Activated CD4-positive, alpha-beta T cell treated with anti-CD3 and anti-CD28 coated beads, Interleukin-2, amount 50 U/mL, for 1 hour (primary cell): ENCODE measurements around the gene RSRC2.
A peak's percentile ranks its signal among the peaks of the same experiment; 100 is the strongest.
"Not testable (repeated sequence)": the region's sequence is repeated elsewhere in the genome, so short reads cannot be mapped to it uniquely, and the experiment has no call there.

ENCODE experiments used
- DNase-seq: peaks from one replicate; pipeline ENCODE4 v3.0.0-alpha.2; 2020

Gene RSRC2, protein sequence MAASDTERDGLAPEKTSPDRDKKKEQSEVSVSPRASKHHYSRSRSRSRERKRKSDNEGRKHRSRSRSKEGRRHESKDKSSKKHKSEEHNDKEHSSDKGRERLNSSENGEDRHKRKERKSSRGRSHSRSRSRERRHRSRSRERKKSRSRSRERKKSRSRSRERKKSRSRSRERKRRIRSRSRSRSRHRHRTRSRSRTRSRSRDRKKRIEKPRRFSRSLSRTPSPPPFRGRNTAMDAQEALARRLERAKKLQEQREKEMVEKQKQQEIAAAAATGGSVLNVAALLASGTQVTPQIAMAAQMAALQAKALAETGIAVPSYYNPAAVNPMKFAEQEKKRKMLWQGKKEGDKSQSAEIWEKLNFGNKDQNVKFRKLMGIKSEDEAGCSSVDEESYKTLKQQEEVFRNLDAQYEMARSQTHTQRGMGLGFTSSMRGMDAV

DNA sequence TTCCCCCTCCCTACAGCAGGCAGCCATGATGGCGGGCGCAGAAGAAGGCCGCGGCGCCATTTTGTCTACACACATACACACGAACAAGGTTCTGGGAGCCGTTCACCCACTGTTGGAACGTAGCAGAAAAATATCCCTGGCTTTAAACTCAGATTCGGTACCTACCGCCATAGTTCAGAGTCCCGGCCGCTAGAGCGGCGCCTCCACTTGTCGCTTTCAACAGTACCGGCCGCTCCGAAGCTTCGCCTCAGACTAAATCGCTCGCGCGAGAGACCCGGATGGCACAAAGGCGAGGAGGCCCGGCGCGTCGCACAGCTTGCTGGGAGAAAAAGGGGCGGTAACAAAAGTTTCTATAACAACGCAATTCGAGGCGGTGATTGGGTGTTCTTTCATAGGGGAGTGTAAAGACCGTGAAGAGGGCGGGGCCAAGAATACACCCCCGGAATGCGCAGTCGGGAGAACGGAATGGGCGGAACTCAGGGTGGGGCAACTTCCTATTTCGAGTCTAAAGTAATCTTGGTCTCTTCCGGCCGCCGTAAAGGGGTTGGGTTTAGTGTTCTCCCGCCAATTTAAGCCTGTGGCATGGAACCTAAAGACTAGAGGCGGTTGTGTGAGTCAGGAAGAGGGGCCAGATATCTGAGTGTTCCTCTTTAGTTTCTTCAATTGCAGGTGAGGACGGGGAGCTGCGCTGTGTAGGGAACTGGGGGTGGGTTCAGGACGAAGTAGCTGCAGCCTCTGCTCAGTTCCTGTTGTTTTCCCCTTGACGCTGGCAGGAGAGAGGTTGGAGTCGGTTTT is at the start of gene RSRC2, which contains the start of gene KNTC1:
Gene RSRC2 (minus strand): TSS at position 254 of the 795 bp plus-strand sequence. CDS start 83 bp downstream, at position 171.
Gene KNTC1 (plus strand): TSS at position 567 of the 795 bp plus-strand sequence. CDS start 2,815 bp downstream, outside the sequence.
- peak; percentile 97 for DNase-seq

DNA sequence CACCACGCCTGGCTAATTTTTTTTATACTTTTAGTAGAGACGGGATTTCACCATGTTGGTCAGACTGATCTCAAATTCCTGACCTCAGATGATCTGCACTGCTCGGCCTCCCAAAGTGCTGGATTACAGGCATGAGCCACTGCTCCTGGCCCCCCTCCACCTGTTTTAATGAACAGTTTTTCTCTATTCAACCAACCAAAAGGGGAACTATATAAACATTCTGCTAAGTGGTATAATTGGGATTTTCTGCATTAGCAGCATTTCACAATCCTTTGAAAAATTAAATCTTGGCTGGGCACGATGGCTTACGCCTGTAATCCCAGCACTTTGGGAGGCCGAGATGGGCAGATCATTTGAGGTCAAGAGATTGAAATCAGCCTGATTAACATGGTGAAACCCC is 45.1 kb upstream of the RSRC2 start:
- no peak for DNase-seq

DNA sequence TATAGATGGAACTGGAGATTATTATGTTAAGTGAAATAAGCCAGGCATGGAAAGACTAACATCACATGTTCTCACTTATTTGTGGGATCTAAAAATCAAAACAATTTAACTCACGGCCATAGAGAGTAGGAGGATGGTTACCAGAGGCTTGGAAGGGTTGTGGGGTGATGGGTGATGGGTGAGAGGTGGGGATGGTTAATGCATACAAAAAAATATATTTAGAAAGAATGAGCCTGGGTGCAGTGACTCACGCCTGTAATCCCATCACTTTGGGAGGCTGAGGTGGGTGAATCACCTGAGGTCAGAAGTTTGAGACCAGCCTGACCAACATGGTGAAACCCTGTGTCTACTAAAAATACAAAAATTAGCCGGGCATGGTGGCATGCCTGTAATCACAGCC is 43.3 kb upstream of the RSRC2 start:
- DNase-seq: not testable (repeated sequence)

DNA sequence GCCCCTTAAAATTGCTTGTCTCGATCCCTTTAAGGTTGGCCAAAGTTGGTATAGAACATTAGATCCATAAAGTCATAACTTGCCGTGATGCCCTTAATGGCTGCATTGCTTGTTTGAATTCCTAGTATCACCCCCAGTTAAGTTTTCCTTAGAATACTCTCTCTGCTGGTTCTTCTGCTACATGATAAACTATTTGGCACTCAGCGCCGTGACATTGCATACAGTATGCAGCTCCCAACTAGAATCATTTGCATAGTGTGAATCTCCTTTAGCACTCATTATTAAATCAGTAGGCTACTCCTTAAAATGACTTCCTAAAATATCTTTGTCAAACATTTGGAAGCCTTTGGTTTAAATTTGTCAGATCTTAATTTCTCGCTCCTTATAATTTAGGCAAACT is 42.6 kb upstream of the RSRC2 start:
- no peak for DNase-seq

DNA sequence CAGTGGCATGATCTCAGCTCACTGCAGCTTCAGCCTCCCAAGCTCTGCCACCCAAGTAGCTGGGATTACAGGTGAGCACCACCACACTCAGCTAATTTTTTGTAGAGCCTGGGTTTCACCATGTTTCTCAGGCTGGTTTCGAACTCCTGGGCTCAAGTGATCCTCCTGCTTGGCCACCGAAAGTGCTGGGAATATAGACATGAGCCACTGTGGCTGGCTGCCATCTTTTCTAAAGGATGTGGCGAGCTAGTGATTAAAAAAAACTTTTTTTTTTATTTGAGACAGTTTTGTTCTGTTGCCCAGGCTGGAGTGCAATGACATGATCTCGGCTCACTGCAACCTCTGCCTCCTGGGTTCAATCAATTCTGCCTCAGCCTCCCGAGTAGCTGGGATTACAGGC is 40.1 kb upstream of the RSRC2 start:
- DNase-seq: not testable (repeated sequence)

DNA sequence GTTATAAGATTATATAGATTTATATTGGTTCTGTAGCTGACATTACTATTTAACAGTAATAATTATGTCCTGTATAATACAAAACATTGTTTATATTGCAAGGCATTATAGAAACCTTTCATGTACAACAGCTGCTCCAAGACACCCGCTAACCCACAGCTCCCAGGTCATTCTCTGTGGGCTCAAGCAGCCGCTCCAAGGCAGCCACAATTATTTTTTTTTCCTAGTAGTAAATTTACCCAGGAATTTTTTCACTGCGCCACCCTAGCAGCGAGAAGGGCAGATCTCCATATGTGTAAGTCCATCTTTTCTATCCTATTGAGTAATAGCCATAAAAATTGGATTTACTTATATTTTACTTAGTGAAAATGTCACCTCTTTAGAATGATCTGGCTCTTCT is 36.6 kb upstream of the RSRC2 start:
- no peak for DNase-seq

DNA sequence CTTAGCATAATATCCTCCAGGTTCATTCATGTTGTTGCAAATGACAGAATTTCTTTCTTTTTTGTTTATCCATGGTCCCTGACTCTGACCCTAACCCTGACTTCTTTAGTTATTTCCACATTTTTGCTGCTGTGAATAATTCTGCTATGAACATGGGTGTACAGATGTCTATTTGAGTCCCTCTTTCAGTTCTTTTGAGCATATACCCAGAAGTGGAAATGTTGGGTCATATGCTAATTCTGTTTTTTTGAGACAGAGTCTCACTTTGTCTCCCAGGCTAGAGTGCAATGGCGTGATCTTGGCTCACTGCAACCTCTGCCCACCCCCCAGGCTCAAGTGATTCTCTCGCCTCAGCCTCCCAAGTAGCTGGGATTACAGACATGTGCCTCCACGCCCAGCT is 33.4 kb upstream of the RSRC2 start:
- DNase-seq: no peak

DNA sequence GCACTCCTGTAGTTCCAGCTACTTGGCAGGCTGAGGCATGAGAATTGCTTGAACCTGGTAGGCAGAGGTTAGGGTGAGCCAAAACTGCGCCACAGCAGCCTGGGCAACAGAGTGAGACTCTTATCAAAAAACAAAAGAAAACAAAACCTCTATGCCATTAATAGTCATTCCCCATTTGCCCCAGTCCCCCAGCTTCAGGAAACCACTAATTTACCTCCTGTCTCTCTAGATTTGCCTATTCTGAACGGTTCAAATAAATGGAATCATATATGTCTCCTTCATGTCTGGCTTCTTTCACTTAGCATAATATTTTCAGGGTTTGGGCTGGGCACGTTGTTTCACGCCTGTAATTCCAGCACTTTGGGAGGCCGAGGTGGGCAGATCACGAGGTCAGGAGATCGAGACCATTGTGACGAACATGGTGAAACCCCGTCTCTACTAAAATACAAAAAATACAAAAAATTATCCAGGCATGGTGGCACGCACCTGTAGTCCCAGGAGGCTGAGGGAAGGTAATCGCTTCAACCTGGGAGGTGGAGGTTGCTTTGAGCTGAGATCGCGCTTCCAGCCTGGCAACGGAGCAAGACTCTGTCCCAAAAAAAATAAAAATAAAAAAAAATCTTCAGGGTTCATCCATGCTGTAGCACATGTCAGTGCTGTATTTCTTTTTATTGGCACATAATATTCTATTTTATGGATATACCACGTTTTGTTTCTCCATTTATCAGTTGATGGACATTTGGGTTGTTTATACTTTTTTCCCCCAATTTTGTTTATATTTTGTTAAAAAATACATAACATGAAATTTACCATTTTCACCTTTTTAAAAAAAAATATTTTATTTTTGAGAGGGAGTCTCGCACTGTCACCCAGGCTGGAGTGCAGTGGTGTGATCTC is 32.3 kb upstream of the RSRC2 start:
- no peak for DNase-seq

DNA sequence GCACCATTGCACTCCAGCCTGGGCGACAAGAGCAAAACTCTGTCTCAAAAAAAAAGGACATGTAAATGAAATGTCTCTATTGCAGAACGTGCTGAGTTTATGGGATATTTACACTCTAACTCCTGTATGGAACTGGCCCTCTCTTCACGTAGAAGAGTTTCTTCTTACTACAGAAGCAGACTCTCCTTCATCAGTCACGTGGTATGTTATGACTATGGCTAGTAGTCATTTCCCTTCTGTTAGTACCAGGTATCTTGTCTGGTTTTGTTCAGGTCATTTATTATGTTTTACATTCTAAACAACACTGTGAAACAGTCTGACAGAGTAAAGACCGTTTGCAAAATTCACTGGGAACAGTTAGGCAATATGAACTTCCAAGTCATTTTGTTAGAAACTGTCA is 20.6 kb upstream of the RSRC2 start:
- no peak for DNase-seq

DNA sequence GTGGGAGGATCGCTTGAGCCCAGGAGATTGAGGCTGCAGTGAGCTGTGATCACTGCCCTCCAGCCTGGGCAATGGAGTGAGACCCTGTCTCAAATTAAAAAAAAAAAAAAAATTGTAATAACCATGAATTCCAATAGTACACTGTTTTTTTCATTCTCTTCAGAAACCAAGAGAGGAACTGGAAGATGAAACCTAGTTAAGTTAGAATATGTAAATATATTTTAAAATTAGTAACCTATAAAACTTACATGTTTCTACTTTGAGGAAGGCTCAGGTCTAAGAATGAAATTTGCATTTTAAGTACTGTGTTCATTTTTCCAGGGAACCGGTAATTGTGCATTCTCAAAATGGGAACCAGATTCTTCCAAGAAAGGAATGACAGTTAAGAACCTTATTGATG is 19.1 kb upstream of the RSRC2 start:
- no peak for DNase-seq

DNA sequence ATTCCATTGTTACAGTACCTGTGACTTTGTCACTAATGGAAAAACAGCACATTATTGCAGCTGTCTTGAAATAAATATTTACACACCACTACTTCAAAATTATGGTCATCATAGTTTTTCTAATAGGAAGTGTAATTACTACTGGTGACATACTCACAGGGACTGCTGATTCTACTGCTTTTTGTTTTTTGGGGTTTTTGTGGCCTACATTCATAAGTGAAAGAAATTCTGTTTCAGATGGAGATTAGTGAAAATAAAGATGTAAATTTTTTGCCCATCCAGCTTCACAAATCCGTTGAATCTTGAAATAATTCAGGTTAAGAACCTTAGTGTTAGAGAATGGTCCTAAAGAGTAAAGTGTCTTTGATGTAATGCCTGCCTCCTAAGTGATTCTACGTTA is 17.8 kb upstream of the RSRC2 start:
- DNase-seq: no peak

DNA sequence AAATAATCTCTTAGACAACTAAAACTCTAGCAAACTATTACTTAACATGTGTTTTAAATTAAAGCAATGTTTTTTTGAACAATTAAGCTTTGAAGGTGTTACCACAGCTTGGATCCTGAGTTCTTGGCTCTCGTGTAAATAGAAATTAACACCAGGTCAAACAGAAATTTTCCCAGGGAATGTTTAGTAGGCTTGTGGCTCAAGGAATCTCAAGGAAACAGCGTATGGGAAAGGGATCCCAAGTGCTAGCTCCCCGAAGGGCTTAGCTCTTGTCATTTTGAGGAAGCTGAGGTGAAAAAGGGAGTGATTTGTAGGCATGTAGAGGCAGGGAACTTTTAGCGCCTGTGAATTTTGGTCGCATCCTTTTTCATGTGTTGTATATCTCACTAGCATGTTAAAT is 11.8 kb upstream of the RSRC2 start:
- no peak for DNase-seq

DNA sequence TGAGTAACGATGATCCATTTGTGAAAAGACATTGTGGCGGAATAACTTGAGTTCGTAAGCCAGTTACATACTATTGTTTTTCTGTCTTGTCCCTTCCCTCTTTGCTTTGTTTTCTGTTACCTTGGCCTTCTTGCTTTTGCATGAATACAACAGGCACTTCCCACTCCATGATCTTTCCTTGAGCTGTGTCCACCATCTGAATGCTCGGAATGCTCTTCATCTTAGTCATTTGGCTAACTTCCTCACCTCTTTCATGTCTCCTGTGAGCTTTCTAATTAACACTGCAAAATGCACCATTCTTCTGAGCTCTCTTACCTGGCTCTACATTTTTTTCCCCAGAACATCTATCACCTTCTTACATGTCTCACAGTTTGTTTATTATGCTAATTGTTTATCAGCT is 10.3 kb upstream of the RSRC2 start:
- DNase-seq: no peak

DNA sequence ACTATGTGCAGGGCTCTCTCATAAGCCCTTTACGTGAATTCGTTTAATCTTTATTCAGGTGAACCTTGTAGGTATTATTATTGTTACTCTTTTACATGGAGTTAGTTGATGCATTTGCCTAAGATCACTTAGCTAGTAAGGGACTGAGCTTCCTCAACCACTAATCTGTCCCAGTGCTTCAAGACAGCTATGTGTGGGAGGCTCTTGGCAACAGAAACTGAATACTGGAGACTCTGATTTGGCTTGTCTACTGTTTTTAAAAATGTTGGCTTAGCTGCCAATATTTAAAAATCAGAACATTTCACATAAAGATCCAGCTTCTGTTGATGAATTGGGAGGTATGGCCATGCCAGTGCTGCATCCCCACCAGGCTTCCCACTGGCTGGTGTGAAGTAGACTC is 7.1 kb upstream of the RSRC2 start:
- no peak for DNase-seq

DNA sequence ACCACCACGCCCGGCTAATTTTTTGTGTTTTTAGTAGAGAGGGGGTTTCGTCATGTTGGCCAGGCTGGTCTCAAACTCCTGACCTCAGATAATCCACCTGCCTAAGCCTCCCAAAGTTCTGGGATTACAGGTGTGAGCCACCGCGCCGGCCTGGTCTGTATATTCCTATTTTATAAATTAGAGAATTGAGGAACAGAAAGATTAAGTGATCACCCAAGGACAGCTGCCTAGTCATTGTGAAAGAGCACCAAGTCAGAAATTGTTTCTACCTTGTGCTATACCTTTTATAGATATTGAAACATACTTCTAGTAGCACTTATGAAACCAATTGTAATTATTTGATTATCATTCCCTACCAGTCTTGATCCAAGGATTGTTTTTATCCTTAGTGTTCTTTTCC is 2.3 kb upstream of the RSRC2 start:
- no peak for DNase-seq

DNA sequence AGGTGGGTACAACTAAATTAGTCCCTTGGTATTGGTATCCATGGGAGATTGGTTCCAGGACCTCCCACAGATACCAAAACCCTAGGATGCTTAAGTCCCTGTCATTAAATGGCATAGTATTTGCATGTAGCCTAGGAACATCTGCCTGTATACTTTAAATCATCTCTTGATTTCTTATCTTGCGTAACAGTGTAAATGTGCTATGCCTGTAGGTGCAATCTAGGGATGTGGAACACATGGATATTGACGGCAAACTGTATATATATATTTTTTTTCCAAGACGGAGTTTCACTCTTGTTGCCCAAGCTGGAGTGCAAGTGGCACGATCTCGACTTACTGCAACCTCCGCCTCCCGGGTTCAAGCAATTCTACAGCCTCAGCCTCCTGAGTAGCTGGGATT is 1.8 kb upstream of the RSRC2 start:
- no peak for DNase-seq

DNA sequence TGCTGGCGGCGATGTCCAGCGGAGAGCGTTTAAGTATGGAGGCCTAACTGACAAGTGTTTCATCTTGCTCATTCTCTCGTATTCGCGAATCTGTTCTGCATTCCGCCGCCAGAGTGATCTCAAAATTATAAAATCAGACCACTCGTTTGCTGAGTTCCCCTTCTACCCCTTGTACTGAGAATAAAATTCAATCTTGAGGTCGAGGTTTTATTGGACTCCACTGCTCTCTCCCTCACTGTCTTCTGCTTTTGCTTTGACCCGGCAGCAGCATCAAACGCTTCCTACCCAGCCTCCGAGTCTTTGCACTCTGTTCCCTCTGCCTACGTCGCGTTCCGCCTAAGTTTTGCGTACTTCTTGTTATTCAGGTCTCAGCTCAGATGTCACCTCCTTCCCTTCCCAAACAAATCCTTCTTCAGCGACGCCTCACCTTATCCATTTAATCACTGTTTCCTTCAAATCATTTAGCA is 775 bp upstream of the RSRC2 start:
- peak; percentile 23 for DNase-seq

DNA sequence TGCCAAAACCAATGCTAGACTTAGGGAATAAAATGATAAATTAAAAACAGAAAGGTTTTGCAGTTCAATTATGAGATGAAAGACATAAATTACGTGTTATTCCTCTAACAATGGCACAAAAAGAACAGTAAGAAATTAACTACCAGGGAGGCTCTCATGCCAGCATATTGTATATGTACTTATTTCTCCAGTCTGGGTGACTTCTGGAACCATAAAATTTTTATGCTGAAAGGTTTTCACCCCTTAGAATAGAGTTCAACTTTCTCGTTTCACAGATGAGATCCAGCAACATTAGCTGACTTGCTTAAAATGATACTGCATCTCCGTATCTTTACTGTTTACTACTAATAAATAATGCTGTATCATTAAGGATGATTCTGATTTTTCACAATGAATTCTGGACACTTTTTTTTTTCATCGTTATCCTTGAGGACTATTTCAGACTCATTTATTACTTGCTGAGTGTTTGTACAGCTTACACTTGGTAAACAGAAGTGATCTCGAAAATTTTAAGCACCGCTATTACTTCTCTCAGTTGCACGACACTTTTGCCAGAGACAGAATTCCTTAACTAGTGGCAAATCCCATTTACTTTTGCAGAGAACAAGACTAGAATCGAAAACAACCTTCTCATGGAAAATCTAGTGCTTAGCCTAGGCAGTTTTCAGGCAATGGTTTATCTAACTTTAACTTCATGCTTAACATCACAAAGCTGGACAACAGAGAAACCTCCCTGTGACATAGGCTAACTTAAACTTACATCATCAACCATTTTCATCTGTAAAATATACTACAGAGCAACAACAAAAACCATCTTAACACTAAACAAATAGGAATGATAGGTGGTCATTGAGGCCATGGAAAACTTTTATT is 2.7 kb downstream of the RSRC2 start:
- DNase-seq: no peak

DNA sequence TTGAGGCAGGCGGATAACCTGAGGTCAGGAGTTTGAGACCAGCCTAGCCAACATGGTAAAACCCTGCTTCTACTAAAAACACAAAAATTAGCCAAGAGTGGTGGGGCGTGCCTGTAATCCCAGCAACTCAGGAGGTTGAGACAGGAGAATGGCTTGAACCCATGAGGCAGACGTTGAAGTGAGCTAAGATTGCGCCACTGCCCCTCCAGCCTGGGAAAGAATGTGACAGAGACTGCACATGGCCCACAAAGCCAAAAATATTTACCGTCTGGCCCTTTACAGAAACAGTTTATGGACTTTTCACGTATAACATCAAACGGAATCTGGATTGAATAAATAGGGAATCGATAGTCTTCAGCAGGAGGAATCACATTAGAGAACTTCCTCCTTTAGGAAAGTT is 3.5 kb downstream of the RSRC2 start:
- DNase-seq: no peak

DNA sequence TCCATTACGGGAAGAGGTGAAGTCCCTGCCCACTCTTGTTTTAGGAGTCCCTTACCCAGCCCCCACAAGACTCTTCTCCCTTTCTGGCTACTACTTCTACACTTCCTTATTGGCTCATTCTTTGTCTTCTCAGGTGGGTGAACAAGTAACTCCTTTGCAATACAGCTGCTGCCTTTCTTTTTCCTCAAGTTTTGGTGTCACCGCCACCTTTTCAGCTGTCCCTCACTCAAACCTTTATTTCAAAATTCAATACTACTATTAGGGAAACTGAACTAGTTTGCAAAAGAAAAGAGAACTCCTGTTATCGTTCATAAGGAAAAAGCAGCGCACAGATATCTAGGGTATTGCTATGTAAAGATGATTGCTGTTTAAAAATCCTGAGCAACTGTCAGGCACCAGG is 6.1 kb downstream of the RSRC2 start:
- DNase-seq: no peak

DNA sequence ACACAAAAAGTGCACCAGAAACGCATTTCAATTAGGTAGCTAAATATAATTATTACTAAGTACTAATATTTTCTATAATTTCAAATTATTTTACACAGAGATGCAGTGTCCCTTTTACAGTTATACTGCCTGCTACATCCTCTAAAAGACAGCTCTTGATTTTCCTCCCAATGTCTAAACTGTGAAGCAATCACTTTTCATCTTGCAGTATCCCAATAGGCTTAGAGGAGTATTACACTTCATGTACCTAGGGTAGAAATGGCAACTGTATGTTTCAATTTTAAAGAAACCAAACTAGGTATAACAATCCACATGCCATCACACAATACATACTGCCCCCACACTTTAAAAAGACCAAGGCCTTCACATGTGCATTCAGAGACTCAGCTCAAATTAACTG is 7.3 kb downstream of the RSRC2 start:
- DNase-seq: no peak

DNA sequence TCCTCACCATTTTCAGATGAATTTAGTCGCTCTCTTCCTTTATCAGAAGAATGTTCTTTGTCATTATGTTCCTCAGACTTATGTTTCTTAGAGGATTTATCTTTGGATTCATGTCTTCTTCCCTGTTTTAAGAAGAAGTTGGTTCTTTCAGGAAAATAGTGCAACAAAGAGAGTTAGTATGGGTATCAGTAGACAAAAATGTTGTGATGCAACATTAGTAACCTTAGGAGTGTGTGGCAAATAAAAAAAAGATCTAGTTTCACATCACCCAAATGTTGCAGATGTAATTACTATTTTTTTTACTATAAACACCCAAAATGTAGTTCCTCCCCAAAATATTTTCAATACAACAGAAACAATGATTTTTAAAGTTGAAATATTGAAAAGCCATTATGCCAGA is 7.8 kb downstream of the RSRC2 start:
- DNase-seq: no peak
